ENCODE measurements around the gene ZNF787. TPM values are rescaled to one million over a fixed set of nuclear protein-coding genes. Genes with fewer than 3 reads are reported as not detected.

ZNF787 gene
- total and polyA plus RNA-seq, 2 of the 13 experiments (the other 11 are each of a cell fraction or from before 2014, with no cell fraction given), result 15.1 to 42.8 TPM

GRCh38 chr19:56142087-56142787 lies 21.1 kb upstream of the ZNF787 start (continued):
- TF ChIP-seq ZXDC (CRISPR knock-in tag; IDR thresholded peaks at IDR 0.05), result peak; percentile 51; the same call in 1 of the 2 replicates
- no peak for TF ChIP-seq GLI4 (CRISPR knock-in tag; IDR thresholded peaks at IDR 0.05; ENCODE audit: borderline replicate concordance)
- no peak for TF ChIP-seq CENPT (CRISPR knock-in tag; IDR thresholded peaks at IDR 0.05; ENCODE audit: low read depth)
- peak; percentile 89 for TF ChIP-seq ZFP1 (CRISPR knock-in tag; IDR thresholded peaks at IDR 0.05)
- TF ChIP-seq ZKSCAN8 (CRISPR knock-in tag; IDR thresholded peaks at IDR 0.05; ENCODE audit: borderline replicate concordance), result 0 out of 2 replicates have a peak, but pooled peaks have one; percentile 39
- TF ChIP-seq UBTF (CRISPR knock-in tag; IDR thresholded peaks at IDR 0.05), result peak; percentile 29; the same call in 1 of the 2 replicates
- peak; percentile 31; the same call in 1 of the 2 replicates for TF ChIP-seq ZFX (CRISPR knock-in tag; IDR thresholded peaks at IDR 0.05; ENCODE audit: low read depth)
- peak; percentile 38; the same call in 1 of the 2 replicates for TF ChIP-seq ZNF703 (CRISPR knock-in tag; IDR thresholded peaks at IDR 0.05; ENCODE audit: borderline replicate concordance)
- peak; percentile 83 for TF ChIP-seq ZNF501 (CRISPR knock-in tag; IDR thresholded peaks at IDR 0.05)
- TF ChIP-seq ZNF652 (CRISPR knock-in tag; IDR thresholded peaks at IDR 0.05; ENCODE audit: borderline replicate concordance, low read depth), result peak; percentile 34; the same call in 1 of the 2 replicates
- TF ChIP-seq HNRNPH1 (optimal IDR thresholded peaks at IDR 0.05; ENCODE audit: low read depth, low read length), result no peak
- TF ChIP-seq ZNF234 (CRISPR knock-in tag; conservative IDR thresholded peaks at IDR 0.05), result no peak
- TF ChIP-seq ZNF609 (CRISPR knock-in tag; IDR thresholded peaks at IDR 0.05; ENCODE audit: borderline replicate concordance), result peak; percentile 72; the same call in 1 of the 2 replicates
- no peak for TF ChIP-seq SP1 (IDR thresholded peaks at IDR 0.05)
- no peak for TF ChIP-seq SP1 (CRISPR knock-in tag; IDR thresholded peaks at IDR 0.05)
- peak; percentile 78; the same call in 1 of the 2 replicates for TF ChIP-seq ZBTB37 (CRISPR knock-in tag; IDR thresholded peaks at IDR 0.05)
- TF ChIP-seq CEBPB (IDR thresholded peaks at IDR 0.05; ENCODE audit: borderline replicate concordance, low read depth, low read length), result peak; percentile 85
- TF ChIP-seq HIVEP1 (CRISPR knock-in tag; IDR thresholded peaks at IDR 0.05), result no peak

Measured in HepG2 (cell line).